Activated CD4-positive, alpha-beta T cell treated with anti-CD3 and anti-CD28 coated beads, Interleukin-2, amount 10 ng/mL, durations not matched to agents 7 days and 5 days (primary cell): ENCODE measurements around the gene MAST4. TPM values are rescaled to one million over a fixed set of nuclear protein-coding genes. Genes with fewer than 3 reads are reported as not detected.
"Not testable (repeated sequence)": the region's sequence is repeated elsewhere in the genome, so short reads cannot be mapped to it uniquely, and the experiment has no call there.

Experiments
- CTCF ChIA-PET: fragments of 350-600 bp; sonication (Branson Sonifier 250); formaldehyde crosslinking; loops from one replicate; lab custom pipeline; 2021; ENCODE audit warnings: antibody characterized with exemption; lab: Charles Lee
- POLR2A ChIA-PET: fragments of 350-600 bp; sonication (Branson Sonifier 250); formaldehyde crosslinking; loops from one replicate; lab custom pipeline; 2021; ENCODE audit warnings: antibody characterized with exemption; lab: Charles Lee
- DNase-seq: peaks from one replicate; pipeline ENCODE4 v3.0.0-alpha.2; 2020
- H3K27ac Mint-ChIP-seq: one replicate; pipeline ENCODE4 v1.8.0; 2021; ENCODE audit warnings: mild to moderate bottlenecking, moderate library complexity, mixed read lengths
- H3K27me3 Mint-ChIP-seq: one replicate; pipeline ENCODE4 v1.8.0; 2021; ENCODE audit warnings: mixed read lengths
- H3K36me3 Mint-ChIP-seq: one replicate; pipeline ENCODE4 v1.8.0; 2021; ENCODE audit warnings: low read depth, mixed read lengths
- H3K4me1 Mint-ChIP-seq: one replicate; pipeline ENCODE4 v1.8.0; 2021; ENCODE audit warnings: mixed read lengths
- H3K4me3 Mint-ChIP-seq: one replicate; pipeline ENCODE4 v1.8.0; 2021; ENCODE audit warnings: mild to moderate bottlenecking, moderate library complexity, mixed read lengths
- H3K9me3 Mint-ChIP-seq: one replicate; pipeline ENCODE4 v1.8.0; 2021; ENCODE audit warnings: mixed read lengths
- total RNA-seq, 2 experiments: library from RNA; stranded (reverse); gene quantifications; one replicate each; pipeline ENCODE4 v1.2.3, GENCODE V29; 2021

MAST4 gene
- total RNA-seq, 2 experiments from 2014 or later, result 23.5 to 25.8 TPM

- Mint-ChIP-seq H3K27me3 (peaks cover 5% of the 10 kb centered on the region), H3K27ac (no peak overlapping the region), H3K9me3 (peaks cover 3% of the 10 kb centered on the region), H3K4me1 (peaks cover 41% of the 10 kb centered on the region), H3K36me3 (peaks cover 9% of the 10 kb centered on the region), H3K4me3 (no peak overlapping the region)
- ChIA-PET CTCF (interaction anchor here (0.6 to 1.4 kb wide), 3 partner anchors 9 to 126 kb away, joined by 4 read pairs; no protein-coding TSS in a partner anchor), POLR2A (no interaction called here)
- no peak for DNase-seq
These were observed 222.2 kb downstream of the MAST4 start for GRCh38 chr5:66818304-66818934.

- H3K9me3 Mint-ChIP-seq, result peaks cover 7% of the 10 kb centered on the region
- CTCF ChIA-PET, result interaction anchor here (0.6 to 1.4 kb wide), 4 partner anchors 9 to 1497 kb away, joined by 3 to 4 read pairs (median 4); no protein-coding TSS in a partner anchor
- no peak overlapping the region for H3K4me3 Mint-ChIP-seq
These were observed 222.7 kb downstream of the MAST4 start for GRCh38 chr5:66818935-66819328.

GRCh38 chr5:66820630-66821207, 224.5 kb downstream of the MAST4 start:
- H3K27ac Mint-ChIP-seq, result no peak overlapping the region
- H3K4me1 Mint-ChIP-seq, result peaks cover 46% of the 10 kb centered on the region
- peaks cover 8% of the 10 kb centered on the region for H3K9me3 Mint-ChIP-seq
- CTCF ChIA-PET, result interaction anchor here (1.1 to 2.0 kb wide), 2 partner anchors 32 to 384 kb away, joined by 4 read pairs; no protein-coding TSS in a partner anchor
- no peak for DNase-seq
- POLR2A ChIA-PET, result no interaction called here
- H3K27me3 Mint-ChIP-seq, result peaks cover 5% of the 10 kb centered on the region
- H3K36me3 Mint-ChIP-seq, result peaks cover 17% of the 10 kb centered on the region
- H3K4me3 Mint-ChIP-seq, result no peak overlapping the region

More at GRCh38 chr5:66818935-66819328, 222.7 kb downstream of the MAST4 start:
- Mint-ChIP-seq H3K4me1 (peaks cover 44% of the 10 kb centered on the region), H3K27me3 (peaks cover 5% of the 10 kb centered on the region), H3K36me3 (peaks cover 12% of the 10 kb centered on the region), H3K27ac (no peak overlapping the region)
- POLR2A ChIA-PET, result interaction anchor here (0.7 kb wide), 1 partner anchor 23 kb away, joined by 3 read pairs; no protein-coding TSS in a partner anchor
- DNase-seq, result no peak

DNA sequence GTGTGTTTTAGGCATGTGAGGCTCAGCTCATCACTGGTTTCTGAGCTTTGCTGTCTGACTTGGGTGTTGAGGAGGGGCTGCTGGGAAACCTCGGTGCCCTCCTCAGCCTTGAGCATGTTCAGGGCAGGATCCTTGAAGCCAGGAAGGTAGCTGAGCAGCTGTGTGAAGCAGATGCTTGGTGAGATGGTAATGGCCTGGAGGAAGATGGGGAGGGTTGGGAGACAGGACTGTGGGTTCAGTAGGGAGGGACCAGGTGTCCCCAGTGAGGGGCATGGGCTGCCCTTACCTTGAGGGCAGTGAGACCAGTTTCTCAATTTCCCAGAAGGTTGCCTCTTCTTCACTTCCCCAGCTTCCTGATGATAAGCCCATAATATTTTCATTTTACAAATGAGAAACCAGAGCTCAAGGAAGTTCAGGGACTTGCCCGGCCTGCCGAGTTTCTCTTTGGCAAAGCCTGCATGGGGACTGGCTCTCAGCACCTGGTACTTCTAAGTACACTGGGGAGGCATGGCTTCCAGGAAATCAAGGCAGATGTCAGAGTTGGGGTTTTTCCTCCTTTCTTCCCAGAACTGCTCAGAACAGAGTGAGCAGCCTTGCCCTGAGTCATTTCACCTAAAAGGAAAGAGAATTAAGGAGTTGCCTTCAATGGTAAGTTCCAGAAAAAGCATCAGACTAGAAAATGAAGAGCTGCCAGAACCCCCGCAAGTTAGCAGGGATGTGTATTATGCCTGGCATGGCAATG, 225.7 kb downstream of the MAST4 start:
- peaks cover 8% of the 10 kb centered on the region for H3K9me3 Mint-ChIP-seq
- POLR2A ChIA-PET, result interaction anchor here (0.7 kb wide), 1 partner anchor 18 kb away, joined by 4 read pairs; no protein-coding TSS in a partner anchor

GRCh38 chr5:66822906-66823305, 226.7 kb downstream of the MAST4 start:
- H3K36me3 Mint-ChIP-seq, result peaks cover 17% of the 10 kb centered on the region
- DNase-seq, H3K9me3 Mint-ChIP-seq, H3K27me3 Mint-ChIP-seq, H3K4me3 Mint-ChIP-seq, POLR2A ChIA-PET: not testable (repeated sequence)
- CTCF ChIA-PET, result interaction anchor here (0.9 to 1.0 kb wide), 3 partner anchors 14 to 23 kb away, joined by 3 read pairs; no protein-coding TSS in a partner anchor
- H3K27ac Mint-ChIP-seq, result peak overlapping the region; percentile 91
- H3K4me1 Mint-ChIP-seq, result peaks cover 52% of the 10 kb centered on the region

More for the DNA sequence above, 225.7 kb downstream of the MAST4 start:
- Mint-ChIP-seq H3K27me3 (peaks cover 2% of the 10 kb centered on the region), H3K36me3 (peaks cover 17% of the 10 kb centered on the region), H3K27ac (peak overlapping the region; percentile 91), H3K4me1 (peaks cover 46% of the 10 kb centered on the region), H3K4me3 (peak overlapping the region; percentile 32)
- CTCF ChIA-PET, result interaction anchor here (0.8 to 1.6 kb wide), 6 partner anchors 8 to 514 kb away, joined by 3 to 4 read pairs (median 3); no protein-coding TSS in a partner anchor
- DNase-seq, result peak; percentile 52

- peaks cover 17% of the 10 kb centered on the region for H3K36me3 Mint-ChIP-seq
- H3K4me1 Mint-ChIP-seq, result peaks cover 57% of the 10 kb centered on the region
- POLR2A ChIA-PET, result no interaction called here
- no peak overlapping the region for H3K4me3 Mint-ChIP-seq
- peak overlapping the region; percentile 67 for H3K27ac Mint-ChIP-seq
- peaks cover 8% of the 10 kb centered on the region for H3K9me3 Mint-ChIP-seq
- CTCF ChIA-PET, result interaction anchor here (1.1 to 1.3 kb wide), 2 partner anchors 11 to 16 kb away, joined by 3 to 4 read pairs; no protein-coding TSS in a partner anchor
- no peaks in the 10 kb centered on the region for H3K27me3 Mint-ChIP-seq
- no peak for DNase-seq
These were observed 228.3 kb downstream of the MAST4 start for GRCh38 chr5:66824476-66824875.

GRCh38 chr5:66826263-66826662, 230.1 kb downstream of the MAST4 start:
- CTCF ChIA-PET, result interaction anchor here (0.7 to 4.9 kb wide), 3 partner anchors 11 to 16 kb away, joined by 3 to 31 read pairs (median 3); no protein-coding TSS in a partner anchor
- POLR2A ChIA-PET, result interaction anchor here (0.6 kb wide), 1 partner anchor 14 kb away, joined by 3 read pairs; no protein-coding TSS in a partner anchor
- Mint-ChIP-seq H3K36me3 (peaks cover 17% of the 10 kb centered on the region), H3K27me3 (no peaks in the 10 kb centered on the region), H3K4me1 (peaks cover 65% of the 10 kb centered on the region), H3K9me3 (peaks cover 8% of the 10 kb centered on the region), H3K27ac (no peak overlapping the region), H3K4me3 (no peak overlapping the region)
- no peak for DNase-seq

GRCh38 chr5:66826696-66827095, 230.5 kb downstream of the MAST4 start:
- Mint-ChIP-seq H3K27ac (no peak overlapping the region), H3K9me3 (peaks cover 8% of the 10 kb centered on the region), H3K4me1 (peaks cover 61% of the 10 kb centered on the region), H3K36me3 (peaks cover 17% of the 10 kb centered on the region), H3K27me3 (no peaks in the 10 kb centered on the region), H3K4me3 (no peak overlapping the region)
- CTCF ChIA-PET, result interaction anchor here (0.7 to 4.9 kb wide), 3 partner anchors 12 to 16 kb away, joined by 3 to 31 read pairs (median 3); no protein-coding TSS in a partner anchor
- no peak for DNase-seq
- POLR2A ChIA-PET, result interaction anchor here (0.6 kb wide), 1 partner anchor 14 kb away, joined by 3 read pairs; no protein-coding TSS in a partner anchor

GRCh38 chr5:66828046-66828547, 231.9 kb downstream of the MAST4 start:
- peaks cover 54% of the 10 kb centered on the region for H3K4me1 Mint-ChIP-seq
- no peak for DNase-seq
- H3K27ac Mint-ChIP-seq, result peak overlapping the region; percentile 89
- ChIA-PET POLR2A (interaction anchor here (1.9 kb wide), 1 partner anchor 12 kb away, joined by 9 read pairs; no protein-coding TSS in a partner anchor), CTCF (interaction anchor here (1.0 to 4.9 kb wide), 9 partner anchors 9 to 393 kb away, joined by 3 to 31 read pairs (median 4); no protein-coding TSS in a partner anchor)
- no peaks in the 10 kb centered on the region for H3K27me3 Mint-ChIP-seq
- H3K4me3 Mint-ChIP-seq, result peak overlapping the region; percentile 83
- peaks cover 10% of the 10 kb centered on the region for H3K36me3 Mint-ChIP-seq
- H3K9me3 Mint-ChIP-seq, result peaks cover 5% of the 10 kb centered on the region

GRCh38 chr5:66828548-66829357, 232.6 kb downstream of the MAST4 start:
- H3K36me3 Mint-ChIP-seq, result peaks cover 7% of the 10 kb centered on the region
- peaks cover 51% of the 10 kb centered on the region for H3K4me1 Mint-ChIP-seq
- peak; percentile 79 for DNase-seq
- H3K9me3 Mint-ChIP-seq, result peaks cover 3% of the 10 kb centered on the region
- POLR2A ChIA-PET, result interaction anchor here (0.7 to 1.9 kb wide), 2 partner anchors 12 to 1860 kb away, joined by 3 to 9 read pairs; no protein-coding TSS in a partner anchor
- peak overlapping the region; percentile 89 for H3K27ac Mint-ChIP-seq
- no peaks in the 10 kb centered on the region for H3K27me3 Mint-ChIP-seq
- CTCF ChIA-PET, result interaction anchor here (1.0 to 4.9 kb wide), 10 partner anchors 8 to 392 kb away, joined by 3 to 31 read pairs (median 4); no protein-coding TSS in a partner anchor
- H3K4me3 Mint-ChIP-seq, result peak overlapping the region; percentile 83

- H3K36me3 Mint-ChIP-seq, result peaks cover 3% of the 10 kb centered on the region
- CTCF ChIA-PET, result interaction anchor here (1.2 to 4.9 kb wide), 5 partner anchors 10 to 378 kb away, joined by 3 to 31 read pairs (median 26); no protein-coding TSS in a partner anchor
- peak overlapping the region; percentile 83 for H3K4me3 Mint-ChIP-seq
- no peaks in the 10 kb centered on the region for H3K9me3 Mint-ChIP-seq
- H3K27me3 Mint-ChIP-seq, result no peaks in the 10 kb centered on the region
- DNase-seq, result no peak
- peaks cover 46% of the 10 kb centered on the region for H3K4me1 Mint-ChIP-seq
- H3K27ac Mint-ChIP-seq, result peak overlapping the region; percentile 89
- POLR2A ChIA-PET, result interaction anchor here (1.9 kb wide), 1 partner anchor 11 kb away, joined by 9 read pairs; no protein-coding TSS in a partner anchor
These were observed 233.1 kb downstream of the MAST4 start for GRCh38 chr5:66829358-66829674.
